DMS 273 (cell line): ENCODE measurements around the gene WTAP.

ENCODE experiments used
- DNase-seq: peaks from one replicate; lab custom pipeline; 2025; ENCODE audit not compliant: unreplicated experiment; lab: John Stamatoyannopoulos, UW

Gene WTAP

DNA sequence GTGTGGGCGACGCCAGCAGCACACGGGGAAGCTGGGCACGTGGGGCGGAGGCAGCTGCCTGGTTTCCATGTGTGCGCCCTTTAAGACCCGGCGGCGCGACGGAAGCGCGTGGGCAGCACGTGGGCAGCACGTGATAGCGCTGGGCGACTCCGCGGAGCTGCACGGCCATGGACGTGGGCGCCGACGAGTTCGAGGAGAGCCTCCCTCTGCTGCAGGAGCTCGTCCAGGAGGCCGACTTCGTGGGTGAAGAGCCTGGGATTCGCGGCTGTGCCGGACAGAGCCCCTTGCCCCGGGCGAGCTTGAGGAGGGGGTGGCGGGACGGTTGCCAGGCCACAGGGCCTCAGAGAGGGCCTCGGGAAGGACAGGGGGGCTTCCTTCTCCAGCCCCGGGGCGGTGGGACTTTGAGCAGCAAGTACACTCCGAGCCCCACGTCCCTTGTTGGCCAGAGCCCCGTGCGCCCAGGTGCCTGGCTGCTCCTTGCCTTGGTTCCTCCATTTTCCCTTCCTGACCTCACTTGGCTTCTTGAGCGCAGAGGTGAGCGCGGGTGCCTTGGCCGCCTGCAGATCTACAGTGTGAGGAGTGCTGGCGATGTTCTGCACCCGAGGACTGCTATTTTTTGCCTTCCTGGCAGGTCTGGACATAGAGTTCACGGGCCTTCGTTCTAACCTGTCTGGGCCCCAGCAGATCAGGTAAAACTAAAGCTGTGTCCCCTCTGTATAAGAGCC is 73.0 kb downstream of the WTAP start, which contains the start of gene PNLDC1:
Gene PNLDC1, plus strand, starts transcription at position 136 of the 725 bp plus-strand sequence. Its CDS starts 32 bp downstream, at position 168.
- DNase-seq, result no peak

DNA sequence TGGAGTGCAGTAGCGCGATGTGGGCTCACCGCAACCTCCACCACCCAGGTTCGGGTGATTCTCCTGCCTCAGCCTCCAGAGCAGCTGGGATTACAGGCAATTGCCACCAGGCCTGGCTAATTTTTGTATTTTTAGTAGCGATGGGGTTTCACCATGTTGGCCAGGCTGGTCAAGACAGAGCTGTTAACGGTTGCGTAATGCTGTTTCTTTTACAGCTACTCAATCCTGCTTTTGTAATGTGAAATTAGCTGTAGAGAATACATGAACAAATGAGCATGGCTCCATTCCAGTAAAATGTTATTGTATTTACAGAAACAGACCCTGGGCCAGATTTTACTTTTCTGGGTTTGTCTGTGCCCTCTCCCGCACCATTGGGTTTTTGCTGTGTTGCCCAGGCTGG is 74.6 kb downstream of the WTAP start:
- DNase-seq, result no peak

DNA sequence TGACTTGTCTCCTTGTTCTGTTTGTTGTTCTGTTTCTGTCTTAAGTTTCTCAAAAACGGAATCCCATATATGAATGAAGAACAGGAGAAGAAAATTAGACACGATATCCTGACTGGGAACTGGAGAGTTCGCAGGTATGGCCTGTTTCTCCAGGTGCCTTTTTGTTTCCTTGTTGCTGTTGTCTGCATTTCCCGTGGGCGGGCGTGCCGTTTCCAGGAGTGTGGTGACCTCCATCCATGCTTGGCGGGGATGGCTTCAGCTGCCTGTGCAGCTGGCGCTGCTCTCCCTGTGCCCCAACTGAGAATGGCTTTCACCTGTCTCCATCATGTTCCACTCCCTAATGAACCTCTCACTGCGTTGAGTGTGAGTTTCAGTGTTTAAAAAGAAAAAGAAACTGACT is 77.2 kb downstream of the WTAP start:
- no peak for DNase-seq

DNA sequence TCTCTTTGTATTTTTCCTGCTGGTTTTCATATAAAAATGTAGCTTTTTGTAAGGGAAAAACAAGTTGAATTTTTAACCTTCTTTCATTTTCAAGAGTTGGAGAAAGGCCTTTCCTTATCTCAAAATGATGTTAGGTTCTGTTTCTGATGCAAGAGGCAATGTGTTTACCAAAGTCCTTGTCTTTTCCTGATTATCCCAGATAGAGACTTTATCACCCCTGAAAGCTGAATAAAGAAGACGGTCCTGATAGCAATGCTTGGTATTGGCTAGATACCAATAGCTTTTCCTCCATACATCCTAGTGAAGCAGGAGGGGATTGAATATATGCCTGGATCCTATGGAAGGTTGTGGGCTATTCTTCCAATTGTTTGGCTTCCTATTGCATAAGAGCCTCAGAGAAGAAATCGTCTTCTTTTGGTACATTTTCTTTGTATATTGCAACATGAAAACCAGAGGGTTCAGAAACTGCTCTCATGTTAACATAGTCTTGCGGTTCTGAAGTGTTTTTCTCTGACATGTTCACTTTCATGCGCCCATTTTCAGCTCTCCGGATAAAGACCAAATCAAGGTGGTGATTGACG is 78.2 kb downstream of the WTAP start:
- DNase-seq, result no peak
